CD4-positive, alpha-beta T cell treated with Interleukin-6 for 4 hours (primary cell): ENCODE data around the gene CAPZA2.
"Not testable (repeated sequence)": the region's sequence is repeated elsewhere in the genome, so short reads cannot be mapped to it uniquely, and the experiment has no call there.

Experiments
- DNase-seq: peaks from one replicate; pipeline ENCODE4 v3.0.0-alpha.2; 2020; ENCODE audit warnings: mixed read lengths

The CAPZA2 gene

GRCh38 chr7:116922545-116922944 lies 60.2 kb downstream of the CAPZA2 start:
- DNase-seq, result no peak

- no peak for DNase-seq
Measured at GRCh38 chr7:116924741-116925140, 62.4 kb downstream of the CAPZA2 start.

GRCh38 chr7:116929021-116929420 lies 66.6 kb downstream of the CAPZA2 start:
- DNase-seq, result no peak

GRCh38 chr7:116929914-116930913 lies 67.8 kb downstream of the CAPZA2 start:
- peak; percentile 81 for DNase-seq

- DNase-seq, result no peak
Measured at GRCh38 chr7:116932566-116932965, 70.2 kb downstream of the CAPZA2 start.

GRCh38 chr7:116933465-116933864 lies 71.1 kb downstream of the CAPZA2 start:
- no peak for DNase-seq

- DNase-seq, result no peak
Measured at GRCh38 chr7:116934580-116934979, 72.2 kb downstream of the CAPZA2 start.

- DNase-seq, result not testable (repeated sequence)
Measured at GRCh38 chr7:116936844-116937243, 74.5 kb downstream of the CAPZA2 start.

- DNase-seq, result no peak
Measured at GRCh38 chr7:116938678-116939077, 76.3 kb downstream of the CAPZA2 start.

- DNase-seq, result no peak
Measured at GRCh38 chr7:116940689-116941370, 78.4 kb downstream of the CAPZA2 start.

GRCh38 chr7:116942504-116942903 lies 80.1 kb downstream of the CAPZA2 start:
- no peak for DNase-seq

GRCh38 chr7:116948934-116949333 lies 86.5 kb downstream of the CAPZA2 start:
- DNase-seq, result no peak

- DNase-seq, result no peak
Measured at GRCh38 chr7:116949941-116950801, 87.8 kb downstream of the CAPZA2 start.

GRCh38 chr7:116950889-116951351 lies 88.5 kb downstream of the CAPZA2 start:
- no peak for DNase-seq

GRCh38 chr7:116951366-116952292 lies 89.2 kb downstream of the CAPZA2 start:
- no peak for DNase-seq

- DNase-seq, result no peak
Measured at GRCh38 chr7:116952635-116953371, 90.4 kb downstream of the CAPZA2 start.

GRCh38 chr7:116953372-116953905 lies 91.1 kb downstream of the CAPZA2 start, which contains the start of gene ST7:
Gene ST7 (plus strand): TSS chr7:116953501. CDS start chr7:116953541, 40 bp downstream.
- DNase-seq, result peak; percentile 76

GRCh38 chr7:116953906-116954838 lies 91.8 kb downstream of the CAPZA2 start:
- no peak for DNase-seq

GRCh38 chr7:116955340-116955739 lies 93.0 kb downstream of the CAPZA2 start:
- no peak for DNase-seq
